ENCODE results near the gene PRAMEF15. TPM values are rescaled to one million over a fixed set of nuclear protein-coding genes. Genes with fewer than 3 reads are reported as not detected.
"Not testable (repeated sequence)": the region's sequence is repeated elsewhere in the genome, so short reads cannot be mapped to it uniquely, and the experiment has no call there.

The PRAMEF15 gene
- total and polyA plus RNA-seq, 2 experiments from 2014 or later = not detected

- H3K4me1 ChIP-seq (ENCODE audit: insufficient read depth); DNase-seq (ENCODE audit: low spot score); H3K4me3 ChIP-seq; H3K27ac ChIP-seq (ENCODE audit: low read depth); H3K27ac Mint-ChIP-seq; H3K4me1 Mint-ChIP-seq; H3K79me2 ChIP-seq (replicated peaks; ENCODE audit: insufficient read depth); H3K36me3 ChIP-seq (ENCODE audit: insufficient read depth); H4K20me1 ChIP-seq (replicated peaks; ENCODE audit: insufficient read depth); H3K27me3 ChIP-seq (ENCODE audit: insufficient read depth); H3K9me3 Mint-ChIP-seq; H3K4me3 Mint-ChIP-seq; H3K27me3 Mint-ChIP-seq (ENCODE audit: insufficient read depth, low read depth, poor library complexity); H2AFZ ChIP-seq; H3K9me2 ChIP-seq (ENCODE audit: insufficient read depth); H3F3A ChIP-seq (replicated peaks; ENCODE audit: low read depth); H3K4me2 ChIP-seq; H3K36me3 Mint-ChIP-seq (ENCODE audit: low read depth); ATAC-seq: not testable (repeated sequence)
These were observed 16.7 kb upstream of the PRAMEF15 start for GRCh38 chr1:13298699-13299098.

GRCh38 chr1:13302197-13302596 is 13.2 kb upstream of the PRAMEF15 start:
- H3K4me3 Mint-ChIP-seq; H3K4me1 ChIP-seq (ENCODE audit: insufficient read depth); H3K36me3 ChIP-seq (ENCODE audit: insufficient read depth); H3K79me2 ChIP-seq (replicated peaks; ENCODE audit: insufficient read depth); H3K36me3 Mint-ChIP-seq (ENCODE audit: low read depth); H3K27ac ChIP-seq (ENCODE audit: low read depth); H3K4me1 Mint-ChIP-seq; H2AFZ ChIP-seq; H3K9me2 ChIP-seq (ENCODE audit: insufficient read depth); DNase-seq (ENCODE audit: low spot score); H3K27ac Mint-ChIP-seq; ATAC-seq; H3K27me3 ChIP-seq (ENCODE audit: insufficient read depth); H3K4me3 ChIP-seq; H3K4me2 ChIP-seq; H3K9me3 Mint-ChIP-seq; H3F3A ChIP-seq (replicated peaks; ENCODE audit: low read depth); H3K27me3 Mint-ChIP-seq (ENCODE audit: insufficient read depth, low read depth, poor library complexity); H4K20me1 ChIP-seq (replicated peaks; ENCODE audit: insufficient read depth): not testable (repeated sequence)

- not testable (repeated sequence) for DNase-seq (ENCODE audit: low spot score); H3K4me3 Mint-ChIP-seq
These were observed 12.1 kb upstream of the PRAMEF15 start, which contains the start of gene PRAMEF33 for GRCh38 chr1:13303239-13303638. TSS of gene PRAMEF33 (plus strand) at chr1:13303539. CDS start at chr1:13305955, 2,416 bp downstream.

GRCh38 chr1:13342496-13342895 is 27.1 kb downstream of the PRAMEF15 start:
- H3K4me3 ChIP-seq; DNase-seq (ENCODE audit: low spot score); H3K27me3 ChIP-seq (ENCODE audit: insufficient read depth); H2AFZ ChIP-seq; H3K36me3 Mint-ChIP-seq (ENCODE audit: low read depth); H3K27me3 Mint-ChIP-seq (ENCODE audit: insufficient read depth, low read depth, poor library complexity); H3K4me1 ChIP-seq (ENCODE audit: insufficient read depth); H3K4me3 Mint-ChIP-seq; H3K4me2 ChIP-seq; ATAC-seq; H3K9me2 ChIP-seq (ENCODE audit: insufficient read depth); H3K4me1 Mint-ChIP-seq; H3F3A ChIP-seq (replicated peaks; ENCODE audit: low read depth); H3K27ac ChIP-seq (ENCODE audit: low read depth); H3K79me2 ChIP-seq (replicated peaks; ENCODE audit: insufficient read depth); H3K27ac Mint-ChIP-seq; H3K36me3 ChIP-seq (ENCODE audit: insufficient read depth); H4K20me1 ChIP-seq (replicated peaks; ENCODE audit: insufficient read depth): not testable (repeated sequence)
- peaks cover 43% of the 10 kb centered on the region for H3K9me3 Mint-ChIP-seq

More at GRCh38 chr1:13303239-13303638, 12.1 kb upstream of the PRAMEF15 start, which contains the start of gene PRAMEF33:
- H3K4me3 ChIP-seq; H3K36me3 ChIP-seq (ENCODE audit: insufficient read depth); H2AFZ ChIP-seq; H3K9me2 ChIP-seq (ENCODE audit: insufficient read depth); H3K9me3 Mint-ChIP-seq; H4K20me1 ChIP-seq (replicated peaks; ENCODE audit: insufficient read depth); H3K27ac ChIP-seq (ENCODE audit: low read depth); H3K27me3 ChIP-seq (ENCODE audit: insufficient read depth); H3F3A ChIP-seq (replicated peaks; ENCODE audit: low read depth); H3K27ac Mint-ChIP-seq; H3K27me3 Mint-ChIP-seq (ENCODE audit: insufficient read depth, low read depth, poor library complexity); H3K79me2 ChIP-seq (replicated peaks; ENCODE audit: insufficient read depth); H3K4me2 ChIP-seq; ATAC-seq; H3K36me3 Mint-ChIP-seq (ENCODE audit: low read depth); H3K4me1 Mint-ChIP-seq; H3K4me1 ChIP-seq (ENCODE audit: insufficient read depth): not testable (repeated sequence)

GRCh38 chr1:13347034-13347433 is 31.7 kb downstream of the PRAMEF15 start, which contains the start of gene PRAMEF14:
TSS of gene PRAMEF14 (minus strand) at chr1:13347134. CDS start at chr1:13345314, 1,820 bp downstream.
- ATAC-seq; H3K4me3 Mint-ChIP-seq; H3K27me3 Mint-ChIP-seq (ENCODE audit: insufficient read depth, low read depth, poor library complexity); DNase-seq (ENCODE audit: low spot score); H3K4me2 ChIP-seq; H3K27ac ChIP-seq (ENCODE audit: low read depth); H3F3A ChIP-seq (replicated peaks; ENCODE audit: low read depth); H4K20me1 ChIP-seq (replicated peaks; ENCODE audit: insufficient read depth); H3K36me3 ChIP-seq (ENCODE audit: insufficient read depth); H3K4me3 ChIP-seq; H3K36me3 Mint-ChIP-seq (ENCODE audit: low read depth); H3K27ac Mint-ChIP-seq; H2AFZ ChIP-seq; H3K4me1 Mint-ChIP-seq; H3K4me1 ChIP-seq (ENCODE audit: insufficient read depth); H3K79me2 ChIP-seq (replicated peaks; ENCODE audit: insufficient read depth); H3K9me2 ChIP-seq (ENCODE audit: insufficient read depth); H3K27me3 ChIP-seq (ENCODE audit: insufficient read depth): not testable (repeated sequence)
- H3K9me3 Mint-ChIP-seq = peaks cover 47% of the 10 kb centered on the region

GRCh38 chr1:13353476-13353875 is 38.1 kb downstream of the PRAMEF15 start:
- not testable (repeated sequence) for H3K4me1 Mint-ChIP-seq, H2AFZ ChIP-seq

More at GRCh38 chr1:13353476-13353875, 38.1 kb downstream of the PRAMEF15 start:
- H3K4me3 Mint-ChIP-seq; H3K9me2 ChIP-seq (ENCODE audit: insufficient read depth); ATAC-seq; H3K27me3 ChIP-seq (ENCODE audit: insufficient read depth); H3K36me3 Mint-ChIP-seq (ENCODE audit: low read depth); H3K27ac Mint-ChIP-seq; H3K79me2 ChIP-seq (replicated peaks; ENCODE audit: insufficient read depth); H3K36me3 ChIP-seq (ENCODE audit: insufficient read depth); H3F3A ChIP-seq (replicated peaks; ENCODE audit: low read depth); H4K20me1 ChIP-seq (replicated peaks; ENCODE audit: insufficient read depth); H3K4me2 ChIP-seq; H3K4me3 ChIP-seq; H3K27me3 Mint-ChIP-seq (ENCODE audit: insufficient read depth, low read depth, poor library complexity); H3K4me1 ChIP-seq (ENCODE audit: insufficient read depth); H3K27ac ChIP-seq (ENCODE audit: low read depth): not testable (repeated sequence)
- peaks cover 33% of the 10 kb centered on the region for H3K9me3 Mint-ChIP-seq
- peak; percentile 11 for DNase-seq (ENCODE audit: low spot score)

All from GM23338 (cell line).